ENCODE measurements around the gene NISCH.

GRCh38 chr3:52498137-52499054 lies 43.0 kb downstream of the NISCH start:
- TF ChIP-seq, protein P1, sequence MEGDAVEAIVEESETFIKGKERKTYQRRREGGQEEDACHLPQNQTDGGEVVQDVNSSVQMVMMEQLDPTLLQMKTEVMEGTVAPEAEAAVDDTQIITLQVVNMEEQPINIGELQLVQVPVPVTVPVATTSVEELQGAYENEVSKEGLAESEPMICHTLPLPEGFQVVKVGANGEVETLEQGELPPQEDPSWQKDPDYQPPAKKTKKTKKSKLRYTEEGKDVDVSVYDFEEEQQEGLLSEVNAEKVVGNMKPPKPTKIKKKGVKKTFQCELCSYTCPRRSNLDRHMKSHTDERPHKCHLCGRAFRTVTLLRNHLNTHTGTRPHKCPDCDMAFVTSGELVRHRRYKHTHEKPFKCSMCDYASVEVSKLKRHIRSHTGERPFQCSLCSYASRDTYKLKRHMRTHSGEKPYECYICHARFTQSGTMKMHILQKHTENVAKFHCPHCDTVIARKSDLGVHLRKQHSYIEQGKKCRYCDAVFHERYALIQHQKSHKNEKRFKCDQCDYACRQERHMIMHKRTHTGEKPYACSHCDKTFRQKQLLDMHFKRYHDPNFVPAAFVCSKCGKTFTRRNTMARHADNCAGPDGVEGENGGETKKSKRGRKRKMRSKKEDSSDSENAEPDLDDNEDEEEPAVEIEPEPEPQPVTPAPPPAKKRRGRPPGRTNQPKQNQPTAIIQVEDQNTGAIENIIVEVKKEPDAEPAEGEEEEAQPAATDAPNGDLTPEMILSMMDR (IDR thresholded peaks at IDR 0.05; ENCODE audit: low read depth, low read length) = no peak
- no peak for TF ChIP-seq EZH2phosphoT487 (IDR thresholded peaks at IDR 0.05; ENCODE audit: low read depth)

Data from OCI-LY3 (cell line).